HFF-Myc (cell line): ENCODE results near the gene LARGE1.

Source experiments
- DNase-seq: peaks from one replicate; pipeline ENCODE4 v3.0.0-alpha.2; 2011; ENCODE audit warnings: low read depth; ENCODE audit errors: extremely low read depth
- H3K4me3 ChIP-seq: replicated peaks from 2 replicates; pipeline ENCODE4 v1.5.1; 2011; ENCODE audit warnings: low read depth, mild to moderate bottlenecking, control low read depth, low read length
- TF ChIP-seq, protein P1 (sequence below): IDR thresholded peaks from 2 replicates; pipeline ENCODE4 v1.5.1; 2012; ENCODE audit warnings: mild to moderate bottlenecking, low read depth, low read length, control low read depth; ENCODE audit errors: missing control alignments

The LARGE1 gene

GRCh38 chr22:33874206-33874605 lies 46.1 kb downstream of the LARGE1 start:
- no peak for DNase-seq
- TF ChIP-seq, protein P1, sequence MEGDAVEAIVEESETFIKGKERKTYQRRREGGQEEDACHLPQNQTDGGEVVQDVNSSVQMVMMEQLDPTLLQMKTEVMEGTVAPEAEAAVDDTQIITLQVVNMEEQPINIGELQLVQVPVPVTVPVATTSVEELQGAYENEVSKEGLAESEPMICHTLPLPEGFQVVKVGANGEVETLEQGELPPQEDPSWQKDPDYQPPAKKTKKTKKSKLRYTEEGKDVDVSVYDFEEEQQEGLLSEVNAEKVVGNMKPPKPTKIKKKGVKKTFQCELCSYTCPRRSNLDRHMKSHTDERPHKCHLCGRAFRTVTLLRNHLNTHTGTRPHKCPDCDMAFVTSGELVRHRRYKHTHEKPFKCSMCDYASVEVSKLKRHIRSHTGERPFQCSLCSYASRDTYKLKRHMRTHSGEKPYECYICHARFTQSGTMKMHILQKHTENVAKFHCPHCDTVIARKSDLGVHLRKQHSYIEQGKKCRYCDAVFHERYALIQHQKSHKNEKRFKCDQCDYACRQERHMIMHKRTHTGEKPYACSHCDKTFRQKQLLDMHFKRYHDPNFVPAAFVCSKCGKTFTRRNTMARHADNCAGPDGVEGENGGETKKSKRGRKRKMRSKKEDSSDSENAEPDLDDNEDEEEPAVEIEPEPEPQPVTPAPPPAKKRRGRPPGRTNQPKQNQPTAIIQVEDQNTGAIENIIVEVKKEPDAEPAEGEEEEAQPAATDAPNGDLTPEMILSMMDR, result no peak
- H3K4me3 ChIP-seq, result no peak overlapping the region

GRCh38 chr22:33873666-33874065 lies 46.6 kb downstream of the LARGE1 start:
- TF ChIP-seq, protein P1, result no peak
- no peak for DNase-seq
- H3K4me3 ChIP-seq, result no peak overlapping the region

- no peak for DNase-seq
- TF ChIP-seq, protein P1, result no peak
- no peak overlapping the region for H3K4me3 ChIP-seq
Observed at GRCh38 chr22:33873186-33873585, 47.1 kb downstream of the LARGE1 start.

DNA sequence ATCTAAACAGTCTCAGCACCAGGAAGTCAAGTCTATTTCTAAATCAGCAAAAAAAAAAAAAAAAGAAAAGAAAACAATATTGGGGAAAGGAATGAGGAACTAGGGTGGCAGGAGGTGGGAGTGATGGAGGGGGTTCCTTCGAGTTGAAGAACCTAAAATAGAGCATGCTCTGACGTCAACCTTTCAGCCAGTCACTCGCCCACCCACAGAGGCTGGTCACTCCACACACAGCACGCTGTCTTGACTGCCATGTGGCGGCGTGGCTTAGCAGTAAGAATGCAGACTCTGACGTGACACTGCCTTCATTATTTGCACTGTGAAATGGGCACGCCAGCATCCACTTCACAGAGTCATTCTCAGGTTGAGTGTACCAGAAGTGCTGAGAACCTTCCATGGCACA lies 48.3 kb downstream of the LARGE1 start:
- no peak for DNase-seq
- no peak overlapping the region for H3K4me3 ChIP-seq
- TF ChIP-seq, protein P1, result no peak

DNA sequence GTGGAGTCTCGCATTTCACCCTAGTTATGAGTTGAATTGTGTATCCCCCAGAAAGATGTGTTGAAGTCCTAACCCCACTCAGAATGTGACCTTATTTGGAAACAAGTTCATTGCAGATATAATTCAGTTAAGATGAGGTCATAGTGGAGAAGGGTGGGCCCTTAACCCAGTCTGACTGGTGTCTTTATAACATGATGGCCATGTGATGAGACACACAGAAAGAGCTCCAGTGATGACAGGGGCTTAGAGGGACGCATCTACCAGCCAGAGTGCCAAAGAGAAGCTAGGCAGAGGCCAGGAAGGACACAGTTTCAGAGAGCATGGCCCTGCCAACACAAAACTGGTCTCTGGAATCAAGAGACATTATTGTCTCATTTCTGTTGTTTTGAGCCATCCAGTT lies 50.3 kb downstream of the LARGE1 start:
- TF ChIP-seq, protein P1, result no peak
- no peak overlapping the region for H3K4me3 ChIP-seq
- no peak for DNase-seq

GRCh38 chr22:33867971-33868370 lies 52.3 kb downstream of the LARGE1 start:
- no peak overlapping the region for H3K4me3 ChIP-seq
- DNase-seq, result no peak
- TF ChIP-seq, protein P1, result no peak

- no peak overlapping the region for H3K4me3 ChIP-seq
- TF ChIP-seq, protein P1, result no peak
- no peak for DNase-seq
Observed at GRCh38 chr22:33867118-33867866, 53.0 kb downstream of the LARGE1 start.
